T47D (cell line): Measurements from ENCODE around the gene GSS.

Experiments used
- DNase-seq, 2 experiments: peaks; one replicate each; pipeline versions ENCODE4 v3.0.0 to v3.0.0-alpha.2; 2011 to 2012; ENCODE audit warnings: low read depth in 1 of 2, low spot score in 1 of 2
- JUND ChIP-seq: IDR thresholded peaks from 2 replicates; pipeline ENCODE4 v1.6.1; 2012; ENCODE audit warnings: low read depth
- in situ Hi-C: cut with HindIII; loops from 2 replicates; pipeline ENCODE4 v1.10.0; 2016; ENCODE audit warnings: low sequenced_read_pairs, low pct_unique_long_range_greater_than_20kb

Gene GSS

GRCh38 chr20:34964486-34964885 is 8.9 kb upstream of the GSS start:
- no peak for DNase-seq
- in situ Hi-C loops = no loop called here
- TF ChIP-seq JUND = no peak

- TF ChIP-seq JUND = no peak
- in situ Hi-C loops = no loop called here
- no peak for DNase-seq
Observed at GRCh38 chr20:34956751-34957472, 1.3 kb upstream of the GSS start.

- TF ChIP-seq JUND = no peak
- no peak for DNase-seq
- in situ Hi-C loops = no loop called here
Observed at GRCh38 chr20:34956041-34956458, 444 bp upstream of the GSS start.

DNA sequence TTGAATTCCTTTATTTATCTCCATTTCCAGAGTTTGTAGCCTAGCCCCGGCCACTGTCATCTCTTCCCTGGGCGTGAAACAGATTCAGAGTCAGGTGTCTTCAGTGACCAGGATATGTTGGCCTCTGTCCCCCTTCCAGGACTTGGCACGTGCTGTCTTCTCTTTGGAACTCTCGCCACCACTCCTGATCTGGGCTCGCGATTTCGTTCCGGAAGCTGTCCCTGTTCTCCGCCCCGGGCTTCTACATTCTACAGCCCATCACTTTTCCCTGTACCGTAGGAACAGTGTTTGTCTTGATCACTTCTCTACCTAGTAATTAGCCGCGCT is 739 bp downstream of the GSS start:
- in situ Hi-C loops = no loop called here
- peak; percentile 36 to 69 for DNase-seq
- TF ChIP-seq JUND = no peak

GRCh38 chr20:34953960-34954359 is 1.6 kb downstream of the GSS start:
- no peak for DNase-seq
- TF ChIP-seq JUND = no peak
- in situ Hi-C loops = no loop called here

DNA sequence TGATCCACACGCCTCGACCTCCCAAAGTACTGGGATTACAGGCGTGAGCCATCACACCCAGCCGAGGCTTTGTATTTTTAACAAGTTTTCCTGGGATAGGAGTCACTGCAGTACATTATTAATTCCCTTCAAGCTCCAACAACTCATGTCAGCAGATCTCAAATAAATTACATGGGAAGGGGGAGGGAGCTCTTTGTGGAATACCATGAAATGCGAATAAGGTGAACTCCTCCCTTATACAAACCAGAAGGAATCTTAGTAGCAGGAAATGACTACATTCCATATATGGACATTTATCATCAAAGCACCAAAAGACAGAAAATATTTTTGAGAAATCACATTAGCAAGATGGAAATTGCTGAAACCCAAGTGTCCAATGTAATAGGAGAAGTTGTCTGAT is 2.9 kb downstream of the GSS start:
- DNase-seq = no peak

GRCh38 chr20:34951652-34952051 is 4.0 kb downstream of the GSS start:
- no peak for TF ChIP-seq JUND
- no peak for DNase-seq
- in situ Hi-C loops = no loop called here

More for the DNA sequence above, 2.9 kb downstream of the GSS start:
- in situ Hi-C loops = no loop called here
- TF ChIP-seq JUND = no peak

GRCh38 chr20:34951252-34951651 is 4.4 kb downstream of the GSS start:
- no peak for TF ChIP-seq JUND
- no peak for DNase-seq
- in situ Hi-C loops = no loop called here

DNA sequence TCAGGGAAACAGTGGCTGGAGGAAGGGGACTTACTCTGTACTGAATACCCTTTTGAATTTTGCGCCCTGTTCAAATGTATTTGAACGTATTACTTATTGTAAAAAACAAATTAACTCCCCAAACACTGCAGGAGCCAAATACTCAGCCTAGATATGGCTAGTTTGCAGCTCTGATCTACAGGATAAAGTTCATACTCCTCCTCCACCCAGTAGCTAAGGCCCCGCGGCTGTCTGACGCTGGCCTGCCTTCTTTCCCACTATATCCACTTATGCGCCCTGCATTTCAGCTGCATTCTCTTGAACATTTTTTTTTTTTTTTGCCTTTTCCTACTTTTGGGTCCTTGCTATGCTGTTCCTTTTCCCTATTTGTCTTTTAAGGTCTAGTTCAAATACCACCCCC is 6.5 kb downstream of the GSS start:
- DNase-seq = no peak
- in situ Hi-C loops = no loop called here
- TF ChIP-seq JUND = no peak

- no peak for TF ChIP-seq JUND
- in situ Hi-C loops = no loop called here
- DNase-seq = no peak
Observed at GRCh38 chr20:34948030-34948429, 7.6 kb downstream of the GSS start.

DNA sequence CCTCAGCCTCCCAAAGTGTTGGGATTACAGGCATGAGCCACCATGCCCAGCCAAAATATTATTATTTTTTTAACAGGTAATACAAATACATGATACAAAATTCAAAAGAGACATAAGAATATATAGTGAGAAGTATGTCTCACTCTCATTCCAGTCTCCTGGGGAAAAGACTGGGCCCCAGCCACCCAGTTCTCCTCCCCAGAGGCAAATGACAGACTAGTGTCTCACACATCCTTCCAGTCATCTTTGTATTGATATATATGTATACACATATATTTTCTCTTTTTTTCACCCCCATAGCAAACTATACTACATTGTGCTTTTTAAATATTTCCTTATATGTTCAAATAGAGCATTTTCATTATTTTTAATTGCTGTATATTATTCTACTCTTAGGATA is 8.3 kb downstream of the GSS start:
- no peak for TF ChIP-seq JUND
- DNase-seq = no peak
- in situ Hi-C loops = no loop called here

DNA sequence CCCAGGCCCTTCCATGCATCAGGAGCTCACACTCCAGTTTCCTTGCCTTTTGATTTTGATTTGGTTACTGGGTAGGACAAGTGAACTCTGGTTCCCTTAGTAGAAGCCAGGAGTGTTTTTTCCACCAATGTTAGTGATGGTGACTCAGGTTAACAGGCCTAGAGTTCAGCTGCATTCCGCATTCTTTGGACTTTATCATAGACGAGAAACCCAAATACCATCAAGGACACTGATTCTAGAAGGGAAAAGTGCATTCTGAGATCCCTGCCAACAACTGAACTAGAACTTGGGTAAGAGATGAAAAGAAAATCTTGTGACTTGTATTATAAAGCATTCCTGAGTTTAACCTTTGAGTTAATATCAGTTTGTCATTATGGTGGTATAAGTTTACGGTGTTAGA is 8.9 kb downstream of the GSS start:
- in situ Hi-C loops = no loop called here
- no peak for DNase-seq
- TF ChIP-seq JUND = no peak

DNA sequence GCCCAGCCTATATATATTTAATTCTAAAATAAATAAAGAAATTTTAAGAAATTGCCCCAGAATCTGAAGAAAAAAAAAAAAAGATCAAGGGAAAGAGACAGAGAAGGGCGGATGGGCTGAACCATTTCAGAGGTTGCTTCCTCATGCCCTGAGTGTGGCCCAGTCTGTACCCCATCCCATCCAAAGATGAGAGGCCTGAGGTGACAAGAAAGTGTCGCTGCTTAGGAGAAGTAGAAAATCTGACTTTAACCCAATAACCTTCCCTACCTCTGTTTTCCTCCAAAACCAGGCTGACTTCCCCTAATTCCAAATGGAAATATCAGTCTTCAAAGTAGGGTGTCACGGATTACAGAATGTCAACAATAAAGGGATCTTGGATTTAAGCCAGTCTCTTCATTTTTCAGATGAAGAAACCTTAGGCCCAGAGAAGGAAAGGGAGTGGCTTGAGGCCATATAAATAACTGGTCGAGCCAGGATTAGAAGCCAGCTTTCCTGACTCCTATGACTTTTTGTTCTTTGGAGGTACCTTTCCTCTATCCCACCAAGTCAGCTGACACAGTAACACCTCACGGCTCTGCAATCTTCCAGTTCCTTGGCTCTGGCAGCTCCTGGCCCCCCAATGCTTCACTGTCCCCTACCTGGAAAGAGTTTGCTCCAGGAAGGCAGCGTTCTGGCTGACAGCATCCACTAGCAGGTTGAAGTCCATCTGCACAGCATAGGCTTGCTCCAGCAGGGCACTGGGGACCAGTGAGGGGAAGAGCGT is 10.1 kb downstream of the GSS start:
- in situ Hi-C loops = no loop called here
- TF ChIP-seq JUND = no peak
- peak in 1 of 2 experiments; percentile 20 for DNase-seq

DNA sequence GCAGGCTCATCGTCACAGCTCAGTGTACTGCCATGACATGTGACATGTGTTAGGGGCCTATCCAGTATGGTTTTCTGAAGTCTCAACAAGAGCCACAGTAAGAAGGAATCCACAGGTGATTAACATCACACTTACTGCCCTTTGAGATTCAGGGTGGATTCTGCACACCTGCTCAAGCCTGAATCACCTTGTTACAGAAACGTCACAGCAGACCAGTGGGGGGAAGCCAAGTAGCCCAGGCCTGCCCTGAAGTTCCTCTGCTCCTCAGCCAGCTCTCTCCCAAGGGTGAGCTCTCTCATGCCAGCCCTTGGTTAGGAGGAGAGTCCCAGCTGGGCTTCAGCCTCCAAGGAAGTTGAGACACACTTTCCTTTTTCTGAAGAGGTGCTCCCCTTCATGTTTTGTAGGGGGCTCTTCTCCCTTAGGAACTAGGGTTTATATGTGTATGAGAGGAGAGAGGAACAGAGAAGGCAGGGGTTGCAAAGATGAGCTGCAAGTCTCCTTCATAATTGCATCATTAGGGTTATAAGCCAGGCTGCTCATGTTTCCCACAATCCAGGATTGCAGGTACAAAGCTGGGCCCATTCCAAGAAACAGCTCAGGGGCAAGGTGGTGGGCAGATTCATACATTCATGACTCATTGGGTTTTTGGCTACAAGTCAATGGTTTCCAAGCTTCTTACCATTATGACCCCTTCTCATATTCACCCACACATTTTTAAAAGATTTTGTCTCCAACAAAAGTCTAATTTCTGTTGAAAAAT is 11.6 kb downstream of the GSS start:
- no peak for TF ChIP-seq JUND
- DNase-seq = no peak
- in situ Hi-C loops = no loop called here
